ENCODE measurements around the gene TRAF6. TPM values are rescaled to one million over a fixed set of nuclear protein-coding genes. Genes with fewer than 3 reads are reported as not detected.

TRAF6 gene
- total RNA-seq, 2 experiments from 2014 or later = 8.5 to 9.8 TPM

DNA sequence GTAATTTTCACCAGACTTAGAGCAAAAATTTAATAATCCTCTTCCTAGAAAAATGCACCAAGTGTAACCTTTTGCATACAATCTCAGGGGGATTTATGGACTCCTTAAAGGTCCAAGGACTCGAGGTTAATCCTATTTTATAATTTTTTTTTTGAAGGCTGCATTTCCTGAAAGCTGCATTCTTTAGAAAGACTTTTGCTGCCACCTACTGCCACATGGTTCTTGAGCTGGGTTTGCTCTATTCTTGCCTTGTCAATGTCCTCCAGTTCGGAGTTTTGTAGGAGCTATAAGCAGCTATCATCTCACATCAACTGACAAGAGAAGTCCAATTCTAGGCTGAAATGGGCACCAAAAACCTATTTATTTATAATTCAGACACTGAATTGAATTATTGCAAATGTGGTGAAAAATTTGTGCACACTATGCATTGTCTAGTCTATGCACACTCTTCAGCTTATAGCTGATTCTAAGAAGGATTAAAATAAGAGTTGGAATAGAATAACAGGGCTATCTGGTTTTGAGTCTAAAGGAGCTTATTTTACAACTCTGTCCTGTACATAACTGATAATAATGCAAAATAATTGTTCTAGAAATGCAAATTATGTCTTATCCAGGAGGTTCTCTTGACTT is 31.3 kb downstream of the TRAF6 start:
- Mint-ChIP-seq H3K27ac (no peak overlapping the region), H3K36me3 (peaks cover 8% of the 10 kb centered on the region), H3K4me3 (no peak overlapping the region), H3K4me1 (peaks cover 4% of the 10 kb centered on the region), H3K9me3 (no peaks in the 10 kb centered on the region), H3K27me3 (no peaks in the 10 kb centered on the region)
- no peak for DNase-seq

DNA sequence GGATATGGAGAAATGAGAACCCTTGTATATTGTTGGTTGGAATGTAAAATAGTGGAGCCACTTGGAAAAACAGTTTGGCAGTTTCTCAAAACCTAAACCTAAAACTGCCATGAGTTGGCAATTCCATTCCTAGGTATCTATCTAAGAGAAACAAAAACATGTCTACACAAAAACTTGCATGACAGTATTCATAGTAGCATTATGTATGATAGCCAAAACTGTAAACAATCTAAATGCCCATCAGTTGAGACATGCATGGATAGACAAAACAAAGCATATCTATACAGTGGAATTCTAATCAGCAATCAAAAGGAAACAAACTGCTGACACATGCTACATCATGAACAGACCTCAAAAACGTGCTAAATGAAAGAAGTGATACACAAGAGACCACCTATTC is 34.9 kb downstream of the TRAF6 start:
- Mint-ChIP-seq H3K27ac (no peak overlapping the region), H3K4me3 (no peak overlapping the region), H3K27me3 (no peaks in the 10 kb centered on the region), H3K4me1 (no peaks in the 10 kb centered on the region), H3K9me3 (no peaks in the 10 kb centered on the region), H3K36me3 (no peaks in the 10 kb centered on the region)
- DNase-seq = no peak

DNA sequence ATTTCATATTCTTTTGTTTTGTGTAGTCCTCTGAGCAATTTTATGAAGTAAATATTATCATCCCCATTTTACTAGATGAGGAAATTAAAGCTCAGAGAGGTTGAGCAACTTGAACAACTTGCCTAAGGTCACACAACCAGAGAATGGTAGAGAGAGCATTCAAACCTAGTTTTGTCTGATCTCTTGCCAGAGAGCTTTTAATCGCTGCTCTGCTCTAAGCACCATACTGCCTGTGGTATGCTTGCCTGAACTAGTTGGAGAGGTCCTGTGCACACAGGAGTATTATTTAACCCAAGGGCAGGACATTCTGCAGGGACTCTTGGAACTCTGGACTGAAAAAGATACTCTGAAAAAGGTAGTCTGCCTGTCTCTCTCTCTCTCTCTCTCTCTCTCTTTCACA is 38.5 kb downstream of the TRAF6 start:
- Mint-ChIP-seq H3K27me3 (no peaks in the 10 kb centered on the region), H3K27ac (no peak overlapping the region), H3K9me3 (no peaks in the 10 kb centered on the region), H3K4me3 (no peak overlapping the region), H3K36me3 (no peaks in the 10 kb centered on the region), H3K4me1 (no peaks in the 10 kb centered on the region)
- no peak for DNase-seq

DNA sequence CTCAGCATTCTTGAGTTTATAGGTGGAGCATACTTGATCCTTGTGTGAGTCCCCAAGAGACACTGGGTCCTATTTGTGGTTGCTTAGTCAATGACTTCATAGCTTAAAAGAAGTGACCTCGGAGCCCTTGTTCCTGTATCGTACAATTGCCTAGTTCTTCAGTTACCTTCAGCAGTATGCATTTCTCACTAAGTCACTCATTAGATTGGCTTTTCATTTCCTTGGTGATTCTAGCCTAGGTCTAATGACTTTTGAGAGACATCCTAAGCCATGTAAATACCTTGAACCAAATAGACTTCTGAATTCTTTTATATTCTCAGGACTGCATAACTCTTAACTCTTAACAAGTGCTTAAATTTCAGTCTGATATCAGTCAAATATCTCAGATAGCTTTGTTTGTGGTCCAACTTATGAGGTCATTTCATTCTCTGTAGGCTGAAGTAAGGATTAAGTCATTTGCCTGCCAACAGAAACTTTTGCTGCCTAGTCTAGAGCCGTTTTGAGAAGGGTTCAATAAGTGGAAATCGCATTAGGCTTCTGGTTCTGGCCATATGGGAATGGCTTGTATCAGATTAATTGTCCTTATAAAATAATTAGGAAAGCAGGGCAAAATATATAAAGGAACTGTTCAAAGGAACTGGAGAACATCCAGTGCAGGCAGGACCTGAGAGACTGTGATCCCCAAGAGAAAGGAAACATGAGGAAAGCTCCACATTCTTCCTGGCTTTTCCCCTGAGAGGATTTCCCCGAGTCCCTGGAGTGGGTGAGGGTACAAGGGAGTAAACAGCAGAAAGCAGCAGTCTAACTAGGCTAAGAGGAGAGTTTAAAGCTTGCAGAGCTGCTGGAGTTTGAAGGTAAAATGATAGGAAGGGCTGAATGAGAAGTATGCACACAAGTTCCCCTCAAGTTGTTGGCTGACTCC is 39.9 kb downstream of the TRAF6 start:
- Mint-ChIP-seq H3K36me3 (no peaks in the 10 kb centered on the region), H3K9me3 (no peaks in the 10 kb centered on the region), H3K4me3 (no peak overlapping the region), H3K27ac (no peak overlapping the region), H3K4me1 (peaks cover 2% of the 10 kb centered on the region), H3K27me3 (no peaks in the 10 kb centered on the region)
- DNase-seq = no peak

DNA sequence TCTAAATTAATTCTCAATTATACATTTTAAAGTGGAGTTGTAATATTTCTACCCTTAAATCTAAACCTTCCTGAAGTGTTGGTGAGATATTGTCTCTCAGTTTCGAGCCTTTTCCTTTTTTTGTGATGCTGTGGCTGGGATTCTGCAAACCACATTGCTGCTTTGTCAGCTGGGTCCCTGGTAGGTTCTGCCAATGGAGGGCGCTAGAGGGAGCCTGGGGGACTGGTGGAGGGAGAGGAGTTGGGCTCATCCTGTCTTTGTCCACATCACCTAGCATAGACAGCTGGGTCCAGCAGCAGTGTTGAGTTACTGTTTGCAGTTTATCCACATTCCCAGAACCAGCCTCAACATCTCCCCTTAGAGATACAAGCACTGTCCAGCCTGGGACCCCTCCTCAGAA is 41.0 kb downstream of the TRAF6 start:
- H3K9me3 Mint-ChIP-seq = no peaks in the 10 kb centered on the region
- no peak overlapping the region for H3K4me3 Mint-ChIP-seq
- no peak overlapping the region for H3K27ac Mint-ChIP-seq
- peaks cover 2% of the 10 kb centered on the region for H3K4me1 Mint-ChIP-seq
- no peaks in the 10 kb centered on the region for H3K36me3 Mint-ChIP-seq
- H3K27me3 Mint-ChIP-seq = peaks cover 4% of the 10 kb centered on the region
- no peak for DNase-seq

DNA sequence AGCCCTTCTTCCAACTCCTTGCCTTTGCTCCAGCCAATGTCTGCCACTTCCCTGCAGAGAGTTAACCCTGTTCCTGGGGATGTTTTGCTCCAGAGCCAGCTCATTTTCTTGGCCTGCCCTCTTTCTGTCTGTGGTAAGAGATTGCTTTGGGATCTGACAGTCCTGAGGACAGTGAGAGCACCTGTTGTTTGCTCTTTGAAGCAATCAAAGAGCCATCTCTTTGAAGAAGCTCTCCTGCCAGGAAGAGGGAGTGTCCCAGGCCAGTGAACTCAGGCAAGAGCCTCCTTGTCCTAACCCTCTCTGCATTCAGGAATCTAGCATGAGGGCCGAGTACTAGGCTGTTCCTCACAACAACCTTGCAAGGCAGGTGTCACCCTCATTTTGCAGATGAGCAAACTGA is 42.2 kb downstream of the TRAF6 start:
- no peaks in the 10 kb centered on the region for H3K9me3 Mint-ChIP-seq
- peaks cover 2% of the 10 kb centered on the region for H3K4me1 Mint-ChIP-seq
- no peak overlapping the region for H3K27ac Mint-ChIP-seq
- H3K4me3 Mint-ChIP-seq = no peak overlapping the region
- peaks cover 5% of the 10 kb centered on the region for H3K27me3 Mint-ChIP-seq
- H3K36me3 Mint-ChIP-seq = no peaks in the 10 kb centered on the region
- DNase-seq = no peak

DNA sequence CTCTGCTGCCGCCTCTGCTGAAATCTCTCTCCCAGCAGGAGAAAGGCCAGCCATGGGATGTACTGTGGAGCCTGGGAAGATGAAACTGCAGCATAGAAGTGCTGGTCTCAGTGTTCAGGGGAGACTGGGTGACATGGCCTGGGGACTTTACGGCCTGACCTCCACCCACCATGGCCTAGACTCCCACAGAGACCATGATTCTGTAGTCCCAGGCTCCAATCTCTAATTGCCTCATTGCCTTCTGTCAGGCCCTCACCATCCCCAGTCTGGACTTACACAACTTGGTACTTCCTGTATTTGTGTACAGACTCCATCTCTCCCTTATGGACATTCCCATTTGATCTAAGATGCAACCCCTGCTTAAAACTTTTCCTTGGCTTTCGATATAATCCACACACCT is 43.1 kb downstream of the TRAF6 start:
- H3K9me3 Mint-ChIP-seq = no peaks in the 10 kb centered on the region
- no peak overlapping the region for H3K27ac Mint-ChIP-seq
- peaks cover 7% of the 10 kb centered on the region for H3K27me3 Mint-ChIP-seq
- DNase-seq = no peak
- no peaks in the 10 kb centered on the region for H3K36me3 Mint-ChIP-seq
- H3K4me3 Mint-ChIP-seq = no peak overlapping the region
- peaks cover 2% of the 10 kb centered on the region for H3K4me1 Mint-ChIP-seq

DNA sequence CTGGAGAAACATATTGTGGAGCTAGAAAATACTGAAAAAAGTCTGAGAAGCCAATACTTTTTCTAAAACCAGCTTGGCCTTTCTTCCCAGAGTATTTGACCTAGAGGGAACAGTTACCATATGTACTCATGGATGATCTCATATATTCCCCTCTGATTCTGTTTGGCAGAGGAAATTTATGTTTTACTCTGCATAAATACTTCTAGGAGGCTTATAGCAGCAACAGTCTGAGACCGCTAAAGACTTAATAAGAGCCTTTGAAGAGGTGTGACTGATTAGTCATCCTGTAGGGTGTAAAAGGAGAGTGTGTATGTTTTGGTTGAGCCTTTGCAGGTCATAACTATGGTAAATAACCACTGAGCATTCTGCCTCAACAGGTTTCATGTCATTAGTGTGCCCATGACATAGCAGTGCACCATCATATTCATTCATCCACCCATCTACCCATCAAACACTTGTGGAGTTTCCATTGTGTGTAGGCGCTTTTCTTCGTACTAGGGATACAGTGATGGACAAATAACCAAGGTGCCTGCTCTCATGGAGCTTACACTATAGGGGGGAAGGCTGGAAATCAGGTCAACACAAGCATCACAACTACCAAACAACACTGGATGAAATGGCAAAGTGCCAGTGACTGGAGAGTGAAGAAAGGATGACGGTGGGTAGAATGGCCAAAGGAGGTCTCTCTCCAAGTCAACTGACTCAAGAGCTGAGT is 44.5 kb downstream of the TRAF6 start:
- Mint-ChIP-seq H3K27me3 (peaks cover 7% of the 10 kb centered on the region), H3K27ac (no peak overlapping the region), H3K36me3 (no peaks in the 10 kb centered on the region), H3K9me3 (no peaks in the 10 kb centered on the region), H3K4me3 (no peak overlapping the region), H3K4me1 (peaks cover 2% of the 10 kb centered on the region)
- no peak for DNase-seq

DNA sequence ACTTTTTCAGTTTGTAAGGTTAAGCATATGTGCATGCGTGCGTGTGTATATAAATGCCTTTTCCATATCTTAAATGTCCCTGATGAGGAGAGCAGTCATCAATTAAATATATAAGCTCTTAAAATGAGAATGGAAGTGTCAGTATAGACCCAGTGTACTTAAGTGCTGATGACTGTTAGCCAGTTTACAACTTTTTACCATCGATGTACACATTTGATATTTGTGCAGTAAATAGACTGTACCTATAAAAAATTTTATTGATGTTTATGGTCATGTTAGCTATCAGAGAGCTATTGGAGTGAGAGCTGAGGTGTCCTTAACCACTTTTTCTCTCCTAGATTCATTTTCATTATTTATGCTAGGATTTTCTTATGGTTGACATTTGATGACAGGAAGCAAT is 45.4 kb downstream of the TRAF6 start:
- H3K27me3 Mint-ChIP-seq = peaks cover 7% of the 10 kb centered on the region
- no peak overlapping the region for H3K27ac Mint-ChIP-seq
- peaks cover 6% of the 10 kb centered on the region for H3K4me1 Mint-ChIP-seq
- H3K36me3 Mint-ChIP-seq = no peaks in the 10 kb centered on the region
- DNase-seq = no peak
- H3K9me3 Mint-ChIP-seq = no peaks in the 10 kb centered on the region
- H3K4me3 Mint-ChIP-seq = no peak overlapping the region

DNA sequence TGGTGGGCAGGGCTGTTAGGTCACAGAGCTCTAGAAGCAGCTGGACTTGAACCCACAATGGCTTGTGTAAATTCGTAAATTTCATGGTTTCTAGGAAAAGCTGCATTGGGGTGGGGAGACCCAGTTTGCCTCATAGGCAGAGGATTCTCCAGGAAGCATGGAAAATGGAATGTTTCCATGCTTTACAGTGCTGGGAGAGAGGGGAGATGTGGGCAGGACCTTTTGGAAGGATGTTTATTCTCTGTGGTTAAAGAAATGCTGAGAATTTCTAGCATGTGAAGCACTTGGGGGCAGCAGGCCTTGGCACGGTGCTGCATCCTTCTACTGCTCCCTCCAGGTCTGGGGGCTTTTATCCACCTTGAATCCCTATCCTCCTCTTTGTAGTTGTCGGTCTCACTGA is 46.3 kb downstream of the TRAF6 start:
- H3K27ac Mint-ChIP-seq = no peak overlapping the region
- peaks cover 6% of the 10 kb centered on the region for H3K4me1 Mint-ChIP-seq
- H3K4me3 Mint-ChIP-seq = no peak overlapping the region
- no peaks in the 10 kb centered on the region for H3K36me3 Mint-ChIP-seq
- H3K27me3 Mint-ChIP-seq = peaks cover 7% of the 10 kb centered on the region
- no peaks in the 10 kb centered on the region for H3K9me3 Mint-ChIP-seq
- no peak for DNase-seq

DNA sequence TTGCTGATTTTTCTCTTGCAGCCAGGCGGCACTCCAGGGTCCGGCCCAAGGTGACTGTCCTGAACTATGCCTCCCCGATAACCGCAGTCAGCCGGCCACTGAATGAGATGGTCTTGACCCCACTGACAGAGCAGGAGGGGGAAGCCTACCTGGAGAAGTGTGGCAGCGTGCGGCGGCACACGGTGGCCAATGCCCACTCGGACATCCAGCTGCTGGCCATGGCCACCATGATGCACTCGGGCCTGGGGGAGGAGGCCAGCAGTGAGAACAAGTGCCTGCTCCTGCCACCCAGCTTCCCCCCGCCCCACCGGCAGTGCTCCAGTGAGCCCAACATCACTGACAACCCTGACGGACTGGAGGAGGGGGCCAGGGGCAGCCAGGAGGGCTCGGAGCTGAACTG is 47.8 kb downstream of the TRAF6 start:
- H3K9me3 Mint-ChIP-seq = no peaks in the 10 kb centered on the region
- H3K4me3 Mint-ChIP-seq = no peak overlapping the region
- no peaks in the 10 kb centered on the region for H3K36me3 Mint-ChIP-seq
- peaks cover 6% of the 10 kb centered on the region for H3K4me1 Mint-ChIP-seq
- H3K27ac Mint-ChIP-seq = no peak overlapping the region
- DNase-seq = no peak
- H3K27me3 Mint-ChIP-seq = peaks cover 7% of the 10 kb centered on the region

DNA sequence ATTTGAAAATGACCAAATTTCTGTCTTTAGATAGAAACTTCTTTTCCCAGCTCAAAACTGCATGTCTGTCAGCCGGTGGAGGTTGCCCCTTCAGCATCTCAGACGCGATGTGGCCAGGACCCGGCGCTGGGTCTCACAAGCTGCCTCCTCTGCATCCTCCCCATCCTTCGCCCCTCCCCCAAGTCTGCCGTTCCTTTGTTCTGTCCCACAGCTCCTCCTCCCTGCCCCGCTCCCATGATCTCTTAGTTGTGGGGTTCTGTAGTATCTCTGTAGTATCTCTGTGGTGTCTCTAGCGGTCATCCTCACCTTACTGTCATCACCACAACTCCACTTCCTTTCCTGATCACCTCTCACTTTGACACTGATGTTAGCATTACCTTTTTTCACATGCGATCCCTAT is 49.9 kb downstream of the TRAF6 start:
- Mint-ChIP-seq H3K4me3 (no peak overlapping the region), H3K36me3 (no peaks in the 10 kb centered on the region), H3K4me1 (peaks cover 4% of the 10 kb centered on the region), H3K27ac (no peak overlapping the region), H3K9me3 (no peaks in the 10 kb centered on the region), H3K27me3 (peaks cover 7% of the 10 kb centered on the region)
- no peak for DNase-seq

DNA sequence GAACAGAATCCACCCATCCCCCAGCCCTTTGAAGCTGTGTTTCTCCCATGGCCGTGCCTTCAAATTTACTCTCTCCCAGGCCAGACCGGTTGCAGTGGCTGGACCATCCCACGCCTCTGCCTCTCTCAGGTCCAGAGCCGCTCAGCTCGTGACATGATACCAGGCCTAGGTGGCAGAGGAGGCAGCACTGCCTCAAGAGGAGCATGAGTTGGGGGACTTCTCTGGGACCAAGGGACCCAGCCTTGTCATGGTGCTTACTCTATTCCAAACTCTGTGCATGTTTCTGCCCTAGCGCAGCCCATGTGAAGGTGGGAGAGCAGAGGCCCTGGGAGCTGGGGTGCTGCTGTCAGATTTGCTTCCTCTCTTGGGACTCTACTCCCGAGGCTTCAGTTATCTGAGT is 51.0 kb downstream of the TRAF6 start:
- H3K27me3 Mint-ChIP-seq = peaks cover 3% of the 10 kb centered on the region
- no peak for DNase-seq
- H3K4me1 Mint-ChIP-seq = peaks cover 4% of the 10 kb centered on the region
- no peak overlapping the region for H3K27ac Mint-ChIP-seq
- no peaks in the 10 kb centered on the region for H3K36me3 Mint-ChIP-seq
- no peak overlapping the region for H3K4me3 Mint-ChIP-seq
- H3K9me3 Mint-ChIP-seq = no peaks in the 10 kb centered on the region

DNA sequence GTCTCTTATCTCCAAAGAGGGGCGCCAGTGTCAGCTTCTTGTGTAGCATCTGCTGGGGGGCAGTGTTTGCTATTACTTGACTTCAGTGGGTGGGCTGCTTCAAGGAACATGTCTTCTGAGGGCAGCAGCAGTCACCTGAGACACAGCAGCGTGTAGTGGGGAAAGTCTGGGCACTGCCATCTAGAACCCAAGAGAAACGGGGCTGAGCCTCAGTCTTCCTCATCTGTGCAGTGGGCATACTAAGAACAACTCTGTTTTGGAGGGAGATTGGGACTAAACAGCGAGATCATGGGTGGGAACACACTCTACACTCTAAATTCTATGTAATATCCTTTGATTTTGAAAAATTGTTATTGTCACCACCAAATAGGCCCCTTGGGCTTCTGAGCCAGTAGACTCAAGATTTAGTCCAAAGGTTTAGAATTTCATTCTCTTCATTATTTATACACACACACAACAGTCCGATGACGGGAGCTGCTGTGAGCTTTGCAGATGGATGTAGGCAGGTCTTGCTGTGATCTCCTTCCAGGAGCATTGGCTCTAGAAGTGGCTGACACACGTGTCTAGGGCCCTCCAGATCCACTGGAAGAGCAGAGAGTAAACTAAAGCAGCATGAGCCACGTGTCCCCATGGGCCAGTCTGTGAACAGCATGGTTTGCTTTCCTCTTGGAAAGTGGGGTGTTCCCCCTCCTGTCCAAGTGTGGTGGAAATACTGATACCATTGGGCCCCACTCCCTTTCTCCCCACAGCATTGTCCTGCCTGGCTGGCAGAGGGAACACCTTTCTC is 51.8 kb downstream of the TRAF6 start:
- DNase-seq = no peak
- Mint-ChIP-seq H3K9me3 (no peaks in the 10 kb centered on the region), H3K27me3 (peaks cover 3% of the 10 kb centered on the region), H3K4me1 (peaks cover 4% of the 10 kb centered on the region), H3K4me3 (no peak overlapping the region), H3K27ac (no peak overlapping the region), H3K36me3 (no peaks in the 10 kb centered on the region)

DNA sequence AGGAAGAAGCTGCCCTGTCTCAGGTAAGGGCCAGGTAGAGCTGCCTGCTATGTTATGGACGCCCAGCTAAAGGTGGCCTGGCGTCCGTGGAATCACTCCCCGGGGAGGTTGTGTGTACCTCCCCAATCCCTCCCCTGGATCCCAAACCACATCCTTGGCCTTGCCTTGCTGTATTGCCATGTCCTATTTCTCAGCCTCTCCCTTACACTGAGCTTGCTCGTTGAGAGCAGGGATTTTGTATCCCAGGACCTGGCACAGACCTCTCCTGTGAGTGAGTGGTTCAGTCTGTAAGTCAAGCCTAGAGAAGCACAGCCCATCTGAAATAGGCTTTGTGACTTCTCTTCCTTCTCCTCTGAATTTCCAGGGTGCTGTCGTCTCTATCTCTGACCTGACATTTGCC is 53.9 kb downstream of the TRAF6 start:
- Mint-ChIP-seq H3K9me3 (no peaks in the 10 kb centered on the region), H3K27me3 (no peaks in the 10 kb centered on the region), H3K4me1 (peaks cover 19% of the 10 kb centered on the region), H3K36me3 (no peaks in the 10 kb centered on the region), H3K27ac (no peak overlapping the region), H3K4me3 (no peak overlapping the region)
- no peak for DNase-seq

Data from activated naive CD8-positive, alpha-beta T cell treated with anti-CD3 and anti-CD28 coated beads for 36 hours (primary cell).